HCEC 1CT (cell line): ENCODE results near the gene TCEA2.
"Not testable (repeated sequence)": the region's sequence is repeated elsewhere in the genome, so short reads cannot be mapped to it uniquely, and the experiment has no call there.

Experiments used
- DNase-seq: peaks from one replicate; pipeline ENCODE4 v3.0.0-alpha.2; 2017

TCEA2 gene

GRCh38 chr20:64111841-64112641, 49.0 kb downstream of the TCEA2 start:
- DNase-seq: no peak

GRCh38 chr20:64112691-64113443, 49.9 kb downstream of the TCEA2 start:
- DNase-seq: no peak

GRCh38 chr20:64113444-64113775, 50.4 kb downstream of the TCEA2 start:
- DNase-seq: no peak

GRCh38 chr20:64113796-64114355, 50.9 kb downstream of the TCEA2 start:
- no peak for DNase-seq

- DNase-seq: no peak
These were observed 51.5 kb downstream of the TCEA2 start for GRCh38 chr20:64114356-64114971.

- no peak for DNase-seq
These were observed 52.3 kb downstream of the TCEA2 start for GRCh38 chr20:64115171-64115911.

- DNase-seq: no peak
These were observed 53.0 kb downstream of the TCEA2 start for GRCh38 chr20:64116016-64116415.

- DNase-seq: no peak
These were observed 53.8 kb downstream of the TCEA2 start for GRCh38 chr20:64116541-64117431.

- not testable (repeated sequence) for DNase-seq
These were observed 54.4 kb downstream of the TCEA2 start for GRCh38 chr20:64117432-64117777.

GRCh38 chr20:64119301-64119680, 56.3 kb downstream of the TCEA2 start:
- no peak for DNase-seq

GRCh38 chr20:64119681-64120341, 56.8 kb downstream of the TCEA2 start:
- no peak for DNase-seq

GRCh38 chr20:64121586-64121985, 58.6 kb downstream of the TCEA2 start:
- no peak for DNase-seq
